PC-3 (cell line): ENCODE results near the gene TEPSIN. TPM values are rescaled to one million over a fixed set of nuclear protein-coding genes. Genes with fewer than 3 reads are reported as not detected.

Experiments used
- ATAC-seq: fragments of 200-7000 bp; cut with Tn5 transposase; 2 replicates; pipeline ENCODE4 v1.9.1; 2020; ENCODE audit warnings: mild to moderate bottlenecking, moderate library complexity
- BruUV-seq: library from RNA; stranded (reverse); fragments of 400-500 nt; replicated peaks from 2 replicates; lab custom pipeline; 2021; lab: Mats Ljungman, UMichigan
- CTCF ChIA-PET: fragments of 300-600 bp; sonication (Branson Sonifier 250); formaldehyde crosslinking; loops from one replicate; lab custom pipeline; 2022; ENCODE audit warnings: antibody characterized with exemption; lab: Charles Lee
- POLR2A ChIA-PET: fragments of 300-600 bp; sonication (Branson Sonifier 250); formaldehyde crosslinking; loops from one replicate; lab custom pipeline; 2022; ENCODE audit warnings: antibody characterized with exemption; ENCODE audit not compliant: unreplicated experiment; lab: Charles Lee
- DNase-seq: peaks from one replicate; pipeline ENCODE4 v3.0.0-alpha.2; 2015
- H2AFZ ChIP-seq: fragments of 300-600 bp; sonication (generic); 2 replicates; pipeline ENCODE4 v1.6.0; 2016; ENCODE audit warnings: antibody characterized with exemption, low read length
- H3F3A ChIP-seq: fragments of 300-600 bp; sonication (generic); one replicate; pipeline ENCODE4 v1.6.0; 2017; ENCODE audit warnings: antibody characterized with exemption, low read length, control low read depth, mild to moderate bottlenecking; ENCODE audit not compliant: unreplicated experiment
- H3K27ac ChIP-seq: fragments of 300-600 bp; sonication (generic); 2 replicates; pipeline ENCODE4 v1.5.1; 2016; ENCODE audit warnings: mild to moderate bottlenecking, low read length
- H3K27me3 ChIP-seq: fragments of 300-600 bp; sonication (generic); 2 replicates; pipeline ENCODE4 v1.6.1; 2016; ENCODE audit warnings: low read length, mixed read lengths
- H3K36me3 ChIP-seq: fragments of 300-600 bp; sonication (generic); 2 replicates; pipeline ENCODE4 v1.6.1; 2016; ENCODE audit warnings: low read depth, mixed run types, low read length, mixed read lengths
- H3K4me1 ChIP-seq: fragments of 300-600 bp; sonication (generic); 2 replicates; pipeline ENCODE4 v1.5.1; 2016; ENCODE audit warnings: low read length; ENCODE audit not compliant: insufficient read depth
- H3K4me2 ChIP-seq: fragments of 300-600 bp; sonication (generic); 2 replicates; pipeline ENCODE4 v1.6.0; 2016; ENCODE audit warnings: low read length
- H3K4me3 ChIP-seq: fragments of 300-600 bp; sonication (generic); 2 replicates; pipeline ENCODE4 v1.5.1; 2016; ENCODE audit warnings: mild to moderate bottlenecking, low read length, mixed read lengths
- H3K79me2 ChIP-seq: fragments of 300-600 bp; sonication (generic); 2 replicates; pipeline ENCODE4 v1.6.1; 2017; ENCODE audit warnings: low read length, mixed read lengths
- H3K9ac ChIP-seq: fragments of 300-600 bp; sonication (generic); 2 replicates; pipeline ENCODE4 v1.6.0; 2016; ENCODE audit warnings: mild to moderate bottlenecking, low read length
- H3K9me2 ChIP-seq: fragments of 300-600 bp; sonication (generic); replicated peaks from 2 replicates; pipeline ENCODE4 v1.6.1; 2016; ENCODE audit warnings: mixed run types, low read length, mixed read lengths
- H3K9me3 ChIP-seq: fragments of 300-600 bp; sonication (generic); 2 replicates; pipeline ENCODE4 v1.6.1; 2016; ENCODE audit warnings: low read length, mixed read lengths
- H4K20me1 ChIP-seq: fragments of 300-600 bp; sonication (generic); 2 replicates; pipeline ENCODE4 v1.6.1; 2016; ENCODE audit warnings: low read length, mixed read lengths
- CTCF ChIP-seq: fragments of 300-600 bp; sonication (generic); conservative IDR thresholded peaks from 2 replicates; pipeline ENCODE4 v1.5.1; 2017; ENCODE audit warnings: antibody characterized with exemption, low read depth, mild to moderate bottlenecking, low read length
- EZH2 ChIP-seq: fragments of 300-600 bp; sonication (generic); IDR thresholded peaks from one replicate; pipeline ENCODE4 v1.6.1; 2017; ENCODE audit warnings: antibody characterized with exemption, mild to moderate bottlenecking, low read length; ENCODE audit not compliant: unreplicated experiment
- EZH2phosphoT487 ChIP-seq: fragments of 300-600 bp; sonication (generic); IDR thresholded peaks from 2 replicates; pipeline ENCODE4 v1.6.1; 2018; ENCODE audit warnings: mild to moderate bottlenecking, antibody characterized with exemption, low read length, borderline replicate concordance
- intact Hi-C: fragments of 100-400 bp; cut with micrococcal nuclease; formaldehyde crosslinking; loops from 2 replicates; pipeline ENCODE4 v1.9.0; 2023
- total RNA-seq: library from RNA; depleted of rRNA; stranded (reverse); fragments of >200 nt; gene quantifications from 2 replicates; pipeline ENCODE4 v1.2.3, GENCODE V29; 2014

The TEPSIN gene
- total RNA-seq, 1 experiment from 2014 or later, result 28.8 TPM

- Histone ChIP-seq H3K4me2 (no peak overlapping the region), H3F3A (no peaks in the 10 kb centered on the region), H3K79me2 (no peaks in the 10 kb centered on the region), H3K27me3 (no peaks in the 10 kb centered on the region), H3K9me3 (no peaks in the 10 kb centered on the region), H3K27ac (no peak overlapping the region), H4K20me1 (no peaks in the 10 kb centered on the region), H3K9ac (no peak overlapping the region), H3K4me3 (no peak overlapping the region), H3K36me3 (no peaks in the 10 kb centered on the region), H3K4me1 (no peaks in the 10 kb centered on the region), H3K9me2 (no peaks in the 10 kb centered on the region), H2AFZ (no peak overlapping the region)
- intact Hi-C loops, result no loop called here
- BruUV-seq, result no TSS peak
- ChIA-PET CTCF (no interaction called here), POLR2A (no interaction called here)
- no peak for DNase-seq
- TF ChIP-seq EZH2 (no peak), CTCF (no peak), EZH2phosphoT487 (no peak)
- no peak for ATAC-seq
These were observed 56.3 kb downstream of the TEPSIN start for GRCh38 chr17:81182596-81182995.

- ChIA-PET CTCF (no interaction called here), POLR2A (no interaction called here)
- H3K4me3 ChIP-seq, result no peak overlapping the region
- no peak overlapping the region for H3K27ac ChIP-seq
- no peaks in the 10 kb centered on the region for H3K9me3 ChIP-seq
- ATAC-seq (no peak), DNase-seq (no peak)
- no peaks in the 10 kb centered on the region for H3K79me2 ChIP-seq
- H3F3A ChIP-seq, result no peaks in the 10 kb centered on the region
- no peak for TF ChIP-seq EZH2phosphoT487
- TF ChIP-seq EZH2, result no peak
- no peak for TF ChIP-seq CTCF
- no peak overlapping the region for H2AFZ ChIP-seq
- H3K4me2 ChIP-seq, result no peak overlapping the region
- H3K9ac ChIP-seq, result no peak overlapping the region
- H3K9me2 ChIP-seq, result no peaks in the 10 kb centered on the region
- intact Hi-C loops, result no loop called here
- no peaks in the 10 kb centered on the region for H3K36me3 ChIP-seq
- no TSS peak for BruUV-seq
- no peaks in the 10 kb centered on the region for H3K27me3 ChIP-seq
- H4K20me1 ChIP-seq, result no peaks in the 10 kb centered on the region
- no peaks in the 10 kb centered on the region for H3K4me1 ChIP-seq
These were observed 57.1 kb downstream of the TEPSIN start for GRCh38 chr17:81181811-81182185.

- intact Hi-C loops, result no loop called here
- Histone ChIP-seq H3K4me1 (no peaks in the 10 kb centered on the region), H3K9me2 (no peaks in the 10 kb centered on the region), H2AFZ (no peak overlapping the region), H4K20me1 (no peaks in the 10 kb centered on the region), H3K4me3 (no peak overlapping the region), H3K4me2 (no peak overlapping the region), H3K27me3 (no peaks in the 10 kb centered on the region), H3K79me2 (no peaks in the 10 kb centered on the region), H3K27ac (no peak overlapping the region), H3K9ac (no peak overlapping the region), H3K36me3 (no peaks in the 10 kb centered on the region), H3F3A (no peaks in the 10 kb centered on the region), H3K9me3 (no peaks in the 10 kb centered on the region)
- BruUV-seq, result no TSS peak
- TF ChIP-seq EZH2phosphoT487 (no peak), CTCF (no peak), EZH2 (no peak)
- DNase-seq (no peak), ATAC-seq (no peak)
- POLR2A ChIA-PET, result no interaction called here
- CTCF ChIA-PET, result no interaction called here
These were observed 57.7 kb downstream of the TEPSIN start for GRCh38 chr17:81180836-81181810.
